ENCODE data around the gene FSCN2.
"Not testable (repeated sequence)": the region's sequence is repeated elsewhere in the genome, so short reads cannot be mapped to it uniquely, and the experiment has no call there.

FSCN2 gene

GRCh38 chr17:81519284-81520020, 8.7 kb upstream of the FSCN2 start:
- DNase-seq (peak; percentile 48 to 62 (median 59)), ATAC-seq (replicated peaks) (peak; percentile 57)
- peaks cover 20 to 21% of the 10 kb centered on the region in 2 donors for H3K4me1 Mint-ChIP-seq (ENCODE audit: low read depth in 2 of 2)
- no peak overlapping the region for H3K27ac Mint-ChIP-seq
- H3K36me3 Mint-ChIP-seq (ENCODE audit: insufficient read depth), result peaks cover 6% of the 10 kb centered on the region
- no peaks in the 10 kb centered on the region for H3K9me3 Mint-ChIP-seq
- peaks cover 0 to 6% of the 10 kb centered on the region in 2 donors for H3K27me3 Mint-ChIP-seq
- H3K4me3 Mint-ChIP-seq, result peak overlapping the region; percentile 40 to 52

- Mint-ChIP-seq H3K4me3 (peak overlapping the region; percentile 52 to 73), H3K27me3 (peaks cover 6 to 14% of the 10 kb centered on the region in 2 donors), H3K36me3 (ENCODE audit: insufficient read depth) (peaks cover 5% of the 10 kb centered on the region), H3K27ac (no peak overlapping the region), H3K4me1 (ENCODE audit: low read depth in 2 of 2) (peaks cover 17 to 20% of the 10 kb centered on the region in 2 donors), H3K9me3 (no peaks in the 10 kb centered on the region)
- no peak for ATAC-seq (replicated peaks)
- DNase-seq, result no peak
Measured at GRCh38 chr17:81520021-81520901, 7.9 kb upstream of the FSCN2 start.

- H3K9me3 Mint-ChIP-seq, result no peaks in the 10 kb centered on the region
Measured at GRCh38 chr17:81522491-81523401, 5.4 kb upstream of the FSCN2 start.

GRCh38 chr17:81523402-81524038, 4.7 kb upstream of the FSCN2 start:
- Mint-ChIP-seq H3K36me3 (ENCODE audit: insufficient read depth) (no peaks in the 10 kb centered on the region), H3K27ac (no peak overlapping the region), H3K4me3 (no peak overlapping the region), H3K27me3 (peaks cover 6 to 31% of the 10 kb centered on the region in 2 donors), H3K9me3 (no peaks in the 10 kb centered on the region), H3K4me1 (ENCODE audit: low read depth in 2 of 2) (no peaks in the 10 kb centered on the region)
- DNase-seq (no peak), ATAC-seq (replicated peaks) (no peak)

More at GRCh38 chr17:81522491-81523401, 5.4 kb upstream of the FSCN2 start:
- ATAC-seq (replicated peaks) (no peak), DNase-seq (no peak)
- no peaks in the 10 kb centered on the region for H3K36me3 Mint-ChIP-seq (ENCODE audit: insufficient read depth)
- peaks cover 6 to 31% of the 10 kb centered on the region in 2 donors for H3K27me3 Mint-ChIP-seq
- H3K27ac Mint-ChIP-seq, result no peak overlapping the region
- peaks cover 5 to 6% of the 10 kb centered on the region in 2 donors for H3K4me1 Mint-ChIP-seq (ENCODE audit: low read depth in 2 of 2)
- no peak overlapping the region for H3K4me3 Mint-ChIP-seq

- peaks cover 6 to 31% of the 10 kb centered on the region in 2 donors for H3K27me3 Mint-ChIP-seq
- H3K4me1 Mint-ChIP-seq (ENCODE audit: low read depth in 2 of 2), result no peaks in the 10 kb centered on the region
- no peaks in the 10 kb centered on the region for H3K9me3 Mint-ChIP-seq
- H3K4me3 Mint-ChIP-seq, result no peak overlapping the region
- H3K27ac Mint-ChIP-seq, result no peak overlapping the region
- no peaks in the 10 kb centered on the region for H3K36me3 Mint-ChIP-seq (ENCODE audit: insufficient read depth)
- DNase-seq, result no peak
- no peak for ATAC-seq (replicated peaks)
Measured at GRCh38 chr17:81524039-81524864, 3.9 kb upstream of the FSCN2 start.

GRCh38 chr17:81524865-81525159, 3.4 kb upstream of the FSCN2 start:
- DNase-seq (no peak), ATAC-seq (replicated peaks) (no peak)

GRCh38 chr17:81526662-81527571, 1.3 kb upstream of the FSCN2 start:
- H3K4me1 Mint-ChIP-seq (ENCODE audit: low read depth in 2 of 2), result no peaks in the 10 kb centered on the region
- H3K27me3 Mint-ChIP-seq, result peaks cover 6 to 31% of the 10 kb centered on the region in 2 donors
- no peaks in the 10 kb centered on the region for H3K9me3 Mint-ChIP-seq
- H3K36me3 Mint-ChIP-seq (ENCODE audit: insufficient read depth), result no peaks in the 10 kb centered on the region
- no peak overlapping the region for H3K4me3 Mint-ChIP-seq
- DNase-seq (no peak), ATAC-seq (replicated peaks) (no peak)
- H3K27ac Mint-ChIP-seq, result no peak overlapping the region

More at GRCh38 chr17:81524865-81525159, 3.4 kb upstream of the FSCN2 start:
- Mint-ChIP-seq H3K36me3 (ENCODE audit: insufficient read depth) (no peaks in the 10 kb centered on the region), H3K4me3 (no peak overlapping the region), H3K9me3 (no peaks in the 10 kb centered on the region), H3K4me1 (ENCODE audit: low read depth in 2 of 2) (no peaks in the 10 kb centered on the region), H3K27me3 (peaks cover 6 to 31% of the 10 kb centered on the region in 2 donors), H3K27ac (no peak overlapping the region)

GRCh38 chr17:81528384-81528650, 140 bp downstream of the FSCN2 start:
- DNase-seq, result no peak
- Mint-ChIP-seq H3K4me1 (ENCODE audit: low read depth in 2 of 2) (no peaks in the 10 kb centered on the region), H3K27me3 (peaks cover 6 to 31% of the 10 kb centered on the region in 2 donors), H3K4me3 (no peak overlapping the region), H3K36me3 (ENCODE audit: insufficient read depth) (no peaks in the 10 kb centered on the region), H3K27ac (no peak overlapping the region), H3K9me3 (no peaks in the 10 kb centered on the region)
- no peak for ATAC-seq (replicated peaks)

GRCh38 chr17:81528651-81529436, 667 bp downstream of the FSCN2 start:
- DNase-seq, result no peak
- no peak for ATAC-seq (replicated peaks)
- H3K36me3 Mint-ChIP-seq (ENCODE audit: insufficient read depth), result peaks cover 2% of the 10 kb centered on the region
- no peak overlapping the region for H3K4me3 Mint-ChIP-seq
- peaks cover 6 to 31% of the 10 kb centered on the region in 2 donors for H3K27me3 Mint-ChIP-seq
- no peaks in the 10 kb centered on the region for H3K4me1 Mint-ChIP-seq (ENCODE audit: low read depth in 2 of 2)
- H3K27ac Mint-ChIP-seq, result no peak overlapping the region
- no peaks in the 10 kb centered on the region for H3K9me3 Mint-ChIP-seq

- Mint-ChIP-seq H3K4me3 (no peak overlapping the region), H3K27ac (no peak overlapping the region)
- ATAC-seq (replicated peaks), result no peak
Measured at GRCh38 chr17:81529437-81529803, 1.2 kb downstream of the FSCN2 start.

GRCh38 chr17:81531013-81531412, 2.8 kb downstream of the FSCN2 start:
- not testable (repeated sequence) for H3K4me1 Mint-ChIP-seq (ENCODE audit: low read depth in 2 of 2); H3K36me3 Mint-ChIP-seq (ENCODE audit: insufficient read depth); H3K9me3 Mint-ChIP-seq; ATAC-seq (replicated peaks); DNase-seq; H3K4me3 Mint-ChIP-seq; H3K27ac Mint-ChIP-seq
- H3K27me3 Mint-ChIP-seq, result peaks cover 0 to 27% of the 10 kb centered on the region in 2 donors

More at GRCh38 chr17:81529437-81529803, 1.2 kb downstream of the FSCN2 start:
- H3K4me1 Mint-ChIP-seq (ENCODE audit: low read depth in 2 of 2), result no peaks in the 10 kb centered on the region
- H3K27me3 Mint-ChIP-seq, result peaks cover 6 to 25% of the 10 kb centered on the region in 2 donors
- H3K9me3 Mint-ChIP-seq, result no peaks in the 10 kb centered on the region
- H3K36me3 Mint-ChIP-seq (ENCODE audit: insufficient read depth), result peaks cover 2% of the 10 kb centered on the region
- no peak for DNase-seq
